GM18519 (cell line): Measurements from ENCODE around the gene FKBP2.

ENCODE experiments used
- ATAC-seq: cut with Tn5 transposase; IDR thresholded peaks from one replicate; pipeline ENCODE4 v1.9.1; 2021; ENCODE audit warnings: mild to moderate bottlenecking, moderate library complexity; ENCODE audit not compliant: unreplicated experiment, low FRiP score

The FKBP2 gene

DNA sequence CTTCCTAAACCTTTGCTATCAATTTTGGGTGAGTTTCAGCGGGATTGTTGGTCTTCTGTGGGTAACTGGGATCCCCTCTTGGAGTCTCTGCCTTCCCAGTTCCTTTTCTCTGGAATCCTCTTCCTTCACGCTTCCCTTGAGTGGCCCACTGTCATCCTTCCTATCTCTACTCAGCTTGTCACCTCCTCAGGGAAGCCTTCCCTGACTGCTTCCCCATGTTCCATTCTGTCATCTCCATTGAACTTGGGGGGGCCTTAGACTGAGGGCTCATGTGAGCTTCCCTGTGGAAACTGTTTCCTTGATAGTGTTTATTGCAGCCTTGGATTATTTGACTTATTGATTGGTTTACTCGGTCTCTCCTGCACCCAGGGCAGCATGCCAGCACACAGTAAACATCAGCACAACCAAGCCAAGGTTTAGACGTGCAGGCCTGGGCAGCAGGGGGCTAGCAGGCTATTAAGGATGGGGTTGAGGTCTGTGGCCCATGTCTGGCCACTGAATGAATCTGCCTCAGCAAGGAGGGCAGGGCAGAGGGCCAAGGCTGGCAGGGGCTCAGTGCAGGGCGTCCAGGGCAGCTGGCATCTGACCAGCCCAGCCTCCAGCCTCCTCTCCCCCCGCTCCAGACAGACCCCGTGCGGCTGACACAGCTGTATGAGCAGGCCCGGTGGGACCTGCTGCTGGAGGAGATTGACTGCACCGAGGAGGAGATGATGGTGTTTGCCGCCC, 22.1 kb upstream of the FKBP2 start:
- ATAC-seq = no peak

- no peak for ATAC-seq
Measured at GRCh38 chr11:64219354-64219684, 21.6 kb upstream of the FKBP2 start.

DNA sequence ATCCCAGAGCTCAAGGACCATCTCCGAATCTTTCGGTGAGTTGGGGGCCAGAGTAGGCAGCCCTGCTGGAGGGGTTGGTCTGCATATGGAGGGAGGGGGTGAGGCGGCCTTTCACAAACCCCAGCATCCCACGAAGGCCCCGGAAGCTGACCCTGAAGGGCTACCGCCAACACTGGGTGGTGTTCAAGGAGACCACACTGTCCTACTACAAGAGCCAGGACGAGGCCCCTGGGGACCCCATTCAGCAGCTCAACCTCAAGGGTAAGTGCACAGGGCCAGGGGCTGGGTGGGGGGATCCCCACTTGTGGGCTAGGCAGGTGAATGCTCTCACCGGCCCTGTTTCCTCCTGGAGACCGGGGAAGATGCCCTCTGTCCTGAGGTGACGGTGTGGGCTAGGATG, 21.1 kb upstream of the FKBP2 start:
- no peak for ATAC-seq

DNA sequence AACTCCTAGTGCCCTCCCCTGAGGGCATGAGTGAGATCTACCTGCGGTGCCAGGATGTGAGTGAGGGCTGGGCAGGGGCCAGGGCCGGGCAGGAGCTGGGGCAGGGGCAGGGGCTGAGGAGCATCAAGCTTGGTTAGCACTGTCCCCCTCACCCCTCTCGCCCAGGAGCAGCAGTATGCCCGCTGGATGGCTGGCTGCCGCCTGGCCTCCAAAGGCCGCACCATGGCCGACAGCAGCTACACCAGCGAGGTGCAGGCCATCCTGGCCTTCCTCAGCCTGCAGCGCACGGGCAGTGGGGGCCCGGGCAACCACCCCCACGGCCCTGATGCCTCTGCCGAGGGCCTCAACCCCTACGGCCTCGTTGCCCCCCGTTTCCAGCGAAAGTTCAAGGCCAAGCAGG, 20.6 kb upstream of the FKBP2 start:
- no peak for ATAC-seq

- no peak for ATAC-seq
Measured at GRCh38 chr11:64220798-64221197, 20.1 kb upstream of the FKBP2 start.

- no peak for ATAC-seq
Measured at GRCh38 chr11:64222651-64223000, 18.3 kb upstream of the FKBP2 start.

GRCh38 chr11:64223001-64223651, 17.8 kb upstream of the FKBP2 start:
- ATAC-seq = no peak

- no peak for ATAC-seq
Measured at GRCh38 chr11:64224151-64224890, 16.6 kb upstream of the FKBP2 start.

- no peak for ATAC-seq
Measured at GRCh38 chr11:64224891-64225607, 15.8 kb upstream of the FKBP2 start.

GRCh38 chr11:64225608-64226506, 15.0 kb upstream of the FKBP2 start, which contains the start of the genes NUDT22 and TRPT1:
Gene NUDT22, plus strand, starts transcription at chr11:64226274. Its CDS starts 379 bp downstream, at chr11:64226653.
Gene TRPT1, minus strand, starts transcription at chr11:64226186. Its CDS starts 326 bp downstream, at chr11:64225860.
- ATAC-seq = no peak

GRCh38 chr11:64226507-64227051, 14.3 kb upstream of the FKBP2 start:
- ATAC-seq = no peak

DNA sequence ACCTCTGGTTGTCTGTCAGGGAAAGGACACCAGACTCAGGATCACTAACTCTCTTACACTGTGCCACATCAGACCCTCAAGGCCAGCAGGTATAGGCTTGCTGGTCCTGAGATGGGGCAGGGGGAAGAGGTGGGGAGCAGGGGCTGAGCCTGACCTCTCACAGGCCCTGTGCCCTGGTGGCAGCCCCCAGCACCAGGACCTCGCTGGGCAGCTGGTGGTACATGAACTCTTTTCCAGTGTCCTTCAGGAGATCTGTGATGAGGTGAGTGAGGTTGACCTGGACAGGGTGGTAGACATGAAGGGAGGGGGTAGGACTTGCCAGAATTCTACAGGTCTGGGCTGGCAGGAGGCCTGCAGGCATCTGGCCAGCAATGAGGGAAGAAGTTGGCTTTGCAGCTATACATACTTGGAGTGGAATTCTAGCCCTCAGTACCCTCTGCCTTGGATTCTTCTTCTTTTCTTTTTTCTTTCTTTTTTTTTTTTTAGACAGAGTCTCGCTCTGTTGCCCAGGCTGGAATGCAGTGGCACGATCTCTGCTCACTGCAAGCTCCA, 13.4 kb upstream of the FKBP2 start:
- ATAC-seq = no peak

- ATAC-seq = no peak
Measured at GRCh38 chr11:64229090-64229743, 11.7 kb upstream of the FKBP2 start.

DNA sequence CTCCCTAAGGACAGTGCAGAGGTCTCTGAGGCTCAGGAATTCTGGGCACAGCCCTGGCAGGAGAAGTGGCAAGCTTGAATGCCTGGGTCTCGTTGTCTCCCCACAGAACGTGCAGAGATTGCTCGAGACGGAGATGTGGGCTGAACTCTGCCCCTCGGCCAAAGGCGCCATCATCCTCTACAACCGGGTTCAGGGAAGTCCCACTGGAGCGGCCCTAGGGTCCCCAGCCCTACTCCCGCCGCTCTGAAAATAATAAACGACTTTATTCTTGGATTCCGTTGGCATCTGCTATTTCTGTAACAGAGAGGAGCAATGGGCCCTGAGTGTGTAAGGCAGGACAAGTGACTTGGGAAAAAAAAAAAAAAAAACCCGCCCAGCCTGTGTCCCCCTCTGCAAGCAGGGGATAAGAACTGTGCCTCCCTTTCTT, 11.1 kb upstream of the FKBP2 start:
- no peak for ATAC-seq

DNA sequence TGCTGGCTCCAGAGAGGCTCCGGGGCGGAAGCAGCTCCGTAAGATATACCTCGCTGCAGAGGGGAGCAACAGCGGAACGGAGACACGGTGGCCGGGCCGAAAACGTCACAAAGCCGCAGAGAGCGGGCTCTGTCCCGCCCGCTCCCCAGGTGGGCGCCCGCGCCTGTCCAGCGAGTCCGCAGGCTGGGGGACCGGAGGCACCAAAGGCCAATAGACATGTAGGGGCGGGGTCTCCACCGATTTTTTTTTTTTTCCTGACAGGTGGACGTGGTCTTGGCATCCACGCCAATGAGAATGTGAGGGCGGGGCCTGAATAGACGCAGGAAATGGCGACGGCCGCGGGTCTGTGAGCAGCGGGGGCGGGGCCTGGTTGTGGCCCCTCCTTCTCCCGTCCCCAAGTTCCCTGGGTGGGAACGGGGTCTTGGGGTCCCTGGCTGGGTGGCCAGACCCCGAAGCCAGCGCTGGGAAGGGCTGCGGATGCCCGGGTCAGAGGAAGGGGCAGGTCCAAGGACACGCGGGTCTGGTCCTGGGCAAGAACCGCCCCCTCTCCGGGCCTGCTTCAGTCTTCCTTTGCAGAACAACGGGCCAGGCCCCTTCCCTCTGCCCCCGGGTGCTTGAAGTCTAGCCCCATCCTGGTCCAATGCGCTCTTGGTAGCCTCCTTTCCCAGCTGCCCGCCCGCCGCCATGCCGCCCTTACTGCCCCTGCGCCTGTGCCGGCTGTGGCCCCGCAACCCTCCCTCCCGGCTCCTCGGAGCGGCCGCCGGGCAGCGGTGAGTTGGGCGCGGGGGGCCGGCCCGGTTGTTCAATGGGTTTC, 10.5 kb upstream of the FKBP2 start, which contains the start of gene DNAJC4:
TSS of gene DNAJC4 (plus strand) at position 378 of the 814 bp plus-strand sequence. CDS start at position 685, 307 bp downstream.
- no peak for ATAC-seq

DNA sequence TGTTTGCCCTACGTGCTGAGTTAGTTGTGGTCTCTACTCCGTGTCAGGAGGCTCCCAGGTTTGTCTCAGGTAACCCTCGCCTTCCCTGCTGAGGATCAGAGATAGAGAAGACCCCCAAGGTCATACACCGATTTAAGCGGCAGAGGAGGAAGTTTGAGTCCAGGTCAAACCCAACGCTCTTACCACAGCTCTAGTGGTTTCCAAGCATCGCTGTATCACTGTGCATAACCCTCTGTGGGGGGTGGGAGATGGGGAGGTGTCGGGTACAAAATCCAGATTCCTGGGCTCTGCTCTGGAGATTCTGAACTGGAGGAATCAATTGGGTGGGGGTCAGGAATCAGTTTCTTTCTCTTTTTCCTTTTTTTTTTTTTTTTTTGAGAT, 9.9 kb upstream of the FKBP2 start:
- no peak for ATAC-seq

DNA sequence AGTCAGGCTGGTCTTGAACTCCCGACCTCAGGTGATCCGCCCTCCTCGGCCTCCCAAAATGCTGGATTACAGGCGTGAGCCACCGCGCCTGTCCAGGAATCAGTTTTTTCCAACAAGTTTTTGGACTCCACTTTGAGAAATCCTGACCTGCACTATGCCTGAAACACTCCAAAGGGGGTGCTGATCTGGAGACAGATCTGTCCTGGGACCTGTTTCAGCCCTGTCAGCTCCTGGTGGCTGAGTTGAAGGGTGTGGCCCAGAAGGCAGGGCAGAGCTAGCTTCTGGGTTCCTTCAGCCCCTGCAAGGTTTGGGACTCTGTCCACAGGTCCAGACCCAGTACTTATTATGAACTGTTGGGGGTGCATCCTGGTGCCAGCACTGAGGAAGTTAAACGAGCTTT, 9.3 kb upstream of the FKBP2 start:
- ATAC-seq = no peak
